Activated naive CD8-positive, alpha-beta T cell treated with anti-CD3 and anti-CD28 coated beads for 36 hours (primary cell): ENCODE measurements around the gene ATXN2L. TPM values are rescaled to one million over a fixed set of nuclear protein-coding genes. Genes with fewer than 3 reads are reported as not detected.
"Not testable (repeated sequence)": the region's sequence is repeated elsewhere in the genome, so short reads cannot be mapped to it uniquely, and the experiment has no call there.

Experiments
- DNase-seq: peaks from one replicate; pipeline ENCODE4 v3.0.0; 2021
- H3K27ac Mint-ChIP-seq: one replicate; pipeline ENCODE4 v1.8.0; 2022; ENCODE audit warnings: mild to moderate bottlenecking, moderate library complexity, mixed read lengths
- H3K27me3 Mint-ChIP-seq: one replicate; pipeline ENCODE4 v1.8.0; 2022; ENCODE audit warnings: mild to moderate bottlenecking, mixed read lengths
- H3K36me3 Mint-ChIP-seq: one replicate; pipeline ENCODE4 v1.8.0; 2021; ENCODE audit warnings: mild to moderate bottlenecking, mixed read lengths
- H3K4me1 Mint-ChIP-seq: one replicate; pipeline ENCODE4 v1.8.0; 2021; ENCODE audit warnings: mixed read lengths
- H3K4me3 Mint-ChIP-seq: one replicate; pipeline ENCODE4 v1.8.0; 2022; ENCODE audit warnings: mild to moderate bottlenecking, moderate library complexity, mixed read lengths
- H3K9me3 Mint-ChIP-seq: one replicate; pipeline ENCODE4 v1.8.0; 2022; ENCODE audit warnings: mixed read lengths
- total RNA-seq, 2 experiments: library from RNA; stranded (reverse); gene quantifications; one replicate each; pipeline ENCODE4 v1.2.3, GENCODE V29; 2021

The ATXN2L gene
- total RNA-seq, 2 experiments from 2014 or later: 296 to 308 TPM

GRCh38 chr16:28874406-28874805 is 51.6 kb downstream of the ATXN2L start:
- Mint-ChIP-seq H3K36me3 (peaks cover 4% of the 10 kb centered on the region), H3K4me1 (peaks cover 19% of the 10 kb centered on the region), H3K4me3 (no peak overlapping the region), H3K27me3 (no peaks in the 10 kb centered on the region), H3K9me3 (no peaks in the 10 kb centered on the region), H3K27ac (no peak overlapping the region)
- no peak for DNase-seq

- no peaks in the 10 kb centered on the region for H3K9me3 Mint-ChIP-seq
These were observed 52.6 kb downstream of the ATXN2L start for GRCh38 chr16:28875134-28876018.

DNA sequence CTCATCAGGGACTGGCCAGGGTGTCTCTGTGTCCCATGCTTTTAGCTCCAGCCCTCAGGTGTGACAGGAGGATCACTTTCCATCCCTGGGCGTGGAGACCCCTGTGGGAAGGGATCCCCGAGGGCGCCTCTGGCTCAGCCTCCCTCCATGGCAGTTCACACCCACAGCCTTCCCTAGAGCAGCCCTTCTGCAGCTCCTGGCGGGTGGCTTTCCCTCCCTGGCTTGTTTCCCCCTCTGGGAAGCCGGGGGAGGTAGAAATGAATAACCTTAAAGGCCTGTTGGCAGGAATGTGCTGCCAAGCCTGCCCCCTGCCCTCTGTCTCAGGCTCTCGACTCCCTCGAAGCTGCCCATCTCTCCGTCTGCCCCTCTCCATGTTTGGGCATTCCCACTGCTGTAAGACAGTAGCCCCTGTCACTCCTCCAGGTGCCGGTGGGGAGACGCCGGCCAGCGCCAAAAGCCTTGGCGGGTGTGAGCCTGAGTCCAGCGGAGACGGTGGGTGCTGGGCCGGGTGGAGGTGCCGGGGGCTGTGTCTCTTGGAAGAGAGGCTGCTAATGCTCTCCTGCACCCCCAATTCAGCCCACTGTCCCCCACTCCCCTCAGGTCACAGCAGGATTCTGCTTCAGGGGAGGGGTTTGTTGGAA is 53.3 kb downstream of the ATXN2L start:
- H3K27me3 Mint-ChIP-seq: peaks cover 7% of the 10 kb centered on the region
- H3K36me3 Mint-ChIP-seq: peaks cover 2% of the 10 kb centered on the region
- DNase-seq: no peak
- no peaks in the 10 kb centered on the region for H3K9me3 Mint-ChIP-seq
- H3K27ac Mint-ChIP-seq: no peak overlapping the region
- no peak overlapping the region for H3K4me3 Mint-ChIP-seq
- peaks cover 25% of the 10 kb centered on the region for H3K4me1 Mint-ChIP-seq

More at GRCh38 chr16:28875134-28876018, 52.6 kb downstream of the ATXN2L start:
- Mint-ChIP-seq H3K4me1 (peaks cover 20% of the 10 kb centered on the region), H3K27me3 (no peaks in the 10 kb centered on the region), H3K4me3 (no peak overlapping the region), H3K36me3 (peaks cover 2% of the 10 kb centered on the region), H3K27ac (no peak overlapping the region)
- no peak for DNase-seq

- peaks cover 12% of the 10 kb centered on the region for H3K27me3 Mint-ChIP-seq
- H3K4me3 Mint-ChIP-seq: no peak overlapping the region
- no peak for DNase-seq
- peaks cover 4% of the 10 kb centered on the region for H3K36me3 Mint-ChIP-seq
- peaks cover 27% of the 10 kb centered on the region for H3K4me1 Mint-ChIP-seq
- no peaks in the 10 kb centered on the region for H3K9me3 Mint-ChIP-seq
- no peak overlapping the region for H3K27ac Mint-ChIP-seq
These were observed 54.3 kb downstream of the ATXN2L start for GRCh38 chr16:28876973-28877654.

- peaks cover 4% of the 10 kb centered on the region for H3K36me3 Mint-ChIP-seq
- H3K9me3 Mint-ChIP-seq: no peaks in the 10 kb centered on the region
- peaks cover 27% of the 10 kb centered on the region for H3K4me1 Mint-ChIP-seq
- H3K27me3 Mint-ChIP-seq: peaks cover 15% of the 10 kb centered on the region
- H3K4me3 Mint-ChIP-seq: peak overlapping the region; percentile 22
- DNase-seq: no peak
- no peak overlapping the region for H3K27ac Mint-ChIP-seq
These were observed 54.8 kb downstream of the ATXN2L start for GRCh38 chr16:28877655-28878000.

DNA sequence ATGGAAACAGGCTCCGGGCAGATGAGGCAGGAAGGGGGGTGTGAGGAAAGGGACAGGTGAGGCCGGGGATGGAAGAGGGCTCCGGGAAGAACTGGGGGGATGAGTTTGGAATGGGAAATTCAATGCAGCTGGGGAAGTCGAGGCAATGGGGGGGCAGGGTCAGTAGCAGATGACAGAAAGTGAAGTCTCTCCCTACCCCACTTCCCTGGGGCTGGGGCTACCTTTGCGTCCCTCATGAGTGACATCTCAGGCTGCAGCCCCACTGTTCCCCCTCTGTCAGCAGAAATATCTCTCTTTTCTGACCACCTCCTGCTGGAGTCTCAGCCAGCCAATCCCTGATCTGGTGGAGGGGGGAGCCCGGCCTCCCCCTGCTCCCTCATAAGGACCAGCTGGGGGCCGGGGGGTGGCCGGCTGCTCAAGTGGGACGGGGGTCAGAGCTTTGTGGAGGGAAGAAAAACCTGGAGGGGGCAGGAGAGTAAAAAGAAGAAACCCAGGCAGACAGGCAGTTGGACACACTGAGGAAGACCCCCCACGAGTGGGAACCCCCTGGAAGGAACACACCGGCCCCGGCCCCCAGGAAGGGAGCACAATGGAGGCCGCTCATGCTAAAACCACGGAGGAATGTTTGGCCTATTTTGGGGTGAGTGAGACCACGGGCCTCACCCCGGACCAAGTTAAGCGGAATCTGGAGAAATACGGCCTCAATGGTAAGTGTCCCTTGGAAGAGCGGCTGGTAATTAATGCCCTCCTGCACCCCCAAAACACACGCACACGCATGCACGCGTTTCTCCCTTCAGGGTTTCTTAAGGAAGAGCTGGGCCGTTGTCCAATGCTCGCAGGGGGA is 55.5 kb downstream of the ATXN2L start, which contains the start of gene ATP2A1:
Gene ATP2A1 (plus strand): TSS at position 406 of the 844 bp plus-strand sequence. CDS start 184 bp downstream, at position 590.
- Mint-ChIP-seq H3K27me3 (peaks cover 15% of the 10 kb centered on the region), H3K4me3 (peak within 1 kb of the TSS; percentile 88), H3K27ac (no peak within 1 kb of the TSS), H3K36me3 (peaks cover 2% of the 10 kb centered on the region), H3K9me3 (no peaks in the 10 kb centered on the region), H3K4me1 (peaks cover 27% of the 10 kb centered on the region)
- no peak for DNase-seq

DNA sequence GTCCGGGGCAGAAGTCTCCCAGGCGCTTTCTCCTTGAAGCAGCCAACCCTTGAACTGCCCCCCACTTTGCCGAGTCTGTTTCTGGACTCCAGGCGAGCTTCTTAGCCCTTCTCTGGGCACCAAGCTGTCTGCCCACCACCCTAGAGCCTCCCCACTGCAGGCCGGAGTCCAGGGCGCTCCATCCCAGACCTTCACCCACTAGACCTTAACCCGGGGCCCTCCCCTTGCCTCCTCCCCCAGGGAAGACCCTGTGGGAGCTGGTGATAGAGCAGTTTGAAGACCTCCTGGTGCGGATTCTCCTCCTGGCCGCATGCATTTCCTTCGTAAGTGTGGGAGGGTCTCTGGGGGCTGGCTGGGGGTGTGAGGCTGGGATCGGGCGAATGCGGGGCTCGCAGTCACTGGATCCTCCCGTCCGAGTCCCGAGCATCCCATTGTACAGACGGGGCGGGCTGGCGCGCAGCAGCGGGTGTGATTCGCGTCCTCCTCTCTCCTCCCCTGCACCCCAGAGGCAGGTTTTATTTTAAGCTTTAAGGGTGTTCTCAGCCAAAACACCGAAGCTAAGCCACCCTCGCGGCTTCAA is 56.6 kb downstream of the ATXN2L start:
- peaks cover 2% of the 10 kb centered on the region for H3K36me3 Mint-ChIP-seq
- peaks cover 27% of the 10 kb centered on the region for H3K4me1 Mint-ChIP-seq
- peaks cover 15% of the 10 kb centered on the region for H3K27me3 Mint-ChIP-seq
- no peaks in the 10 kb centered on the region for H3K9me3 Mint-ChIP-seq
- no peak for DNase-seq
- peak overlapping the region; percentile 88 for H3K4me3 Mint-ChIP-seq
- peak overlapping the region; percentile 54 for H3K27ac Mint-ChIP-seq

DNA sequence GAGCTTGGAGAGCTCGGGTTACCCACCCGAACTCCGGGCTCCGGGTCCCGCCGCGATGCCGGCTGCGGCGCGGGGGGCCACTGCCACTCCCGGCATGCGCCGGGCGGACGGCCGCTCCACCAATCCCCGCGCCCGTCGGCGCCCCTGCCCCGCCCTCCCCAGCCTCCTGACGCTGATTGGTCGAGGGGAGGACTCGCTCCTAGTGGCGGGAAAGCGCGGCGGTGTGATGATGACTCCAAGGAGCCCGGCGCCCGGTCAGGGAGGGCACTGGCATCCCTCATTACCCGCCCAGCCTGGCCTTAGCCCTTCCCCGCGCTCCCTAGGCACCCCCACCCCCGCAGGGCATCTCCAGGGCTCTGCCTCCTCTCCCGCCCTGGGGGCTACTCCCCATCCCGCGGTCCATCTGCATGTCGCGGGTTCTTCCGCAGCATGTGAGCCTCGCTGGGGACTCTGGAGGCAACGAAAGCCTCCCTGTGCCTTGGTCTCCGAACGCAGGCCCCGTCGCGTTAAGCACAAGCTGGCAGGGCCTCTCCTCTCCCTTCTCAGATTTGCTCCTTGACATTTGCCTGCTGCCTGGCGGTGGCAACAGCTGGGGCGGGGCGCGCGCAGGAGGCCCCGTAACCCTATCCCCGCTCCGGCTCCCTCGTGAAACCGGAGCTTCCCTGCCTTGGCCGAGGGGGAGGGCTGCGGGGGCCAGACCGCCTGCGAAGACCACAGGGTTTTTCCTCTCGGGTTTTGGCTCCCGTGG is 57.2 kb downstream of the ATXN2L start:
- Mint-ChIP-seq H3K9me3 (no peaks in the 10 kb centered on the region), H3K4me3 (peak overlapping the region; percentile 88), H3K4me1 (peaks cover 27% of the 10 kb centered on the region), H3K27me3 (peaks cover 15% of the 10 kb centered on the region), H3K36me3 (peaks cover 2% of the 10 kb centered on the region), H3K27ac (peak overlapping the region; percentile 65)
- DNase-seq: peak; percentile 88

- no peaks in the 10 kb centered on the region for H3K9me3 Mint-ChIP-seq
- H3K4me3 Mint-ChIP-seq: peak overlapping the region; percentile 6
- no peak overlapping the region for H3K27ac Mint-ChIP-seq
- H3K36me3 Mint-ChIP-seq: peaks cover 2% of the 10 kb centered on the region
- H3K4me1 Mint-ChIP-seq: peaks cover 27% of the 10 kb centered on the region
- peaks cover 15% of the 10 kb centered on the region for H3K27me3 Mint-ChIP-seq
- no peak for DNase-seq
These were observed 57.8 kb downstream of the ATXN2L start for GRCh38 chr16:28880589-28880915.

GRCh38 chr16:28880955-28881354 is 58.2 kb downstream of the ATXN2L start:
- H3K27ac Mint-ChIP-seq: no peak overlapping the region
- DNase-seq: no peak
- H3K4me3 Mint-ChIP-seq: peak overlapping the region; percentile 6
- peaks cover 15% of the 10 kb centered on the region for H3K27me3 Mint-ChIP-seq
- peaks cover 2% of the 10 kb centered on the region for H3K36me3 Mint-ChIP-seq
- peaks cover 27% of the 10 kb centered on the region for H3K4me1 Mint-ChIP-seq
- no peaks in the 10 kb centered on the region for H3K9me3 Mint-ChIP-seq

GRCh38 chr16:28881565-28881964 is 58.8 kb downstream of the ATXN2L start:
- not testable (repeated sequence) for H3K36me3 Mint-ChIP-seq, H3K9me3 Mint-ChIP-seq, DNase-seq, H3K27ac Mint-ChIP-seq, H3K4me3 Mint-ChIP-seq
- Mint-ChIP-seq H3K27me3 (peaks cover 15% of the 10 kb centered on the region), H3K4me1 (peaks cover 27% of the 10 kb centered on the region)

GRCh38 chr16:28882551-28883160 is 59.9 kb downstream of the ATXN2L start:
- Mint-ChIP-seq H3K4me1 (peaks cover 22% of the 10 kb centered on the region), H3K9me3 (no peaks in the 10 kb centered on the region), H3K36me3 (peaks cover 2% of the 10 kb centered on the region), H3K27ac (no peak overlapping the region), H3K4me3 (no peak overlapping the region), H3K27me3 (peaks cover 15% of the 10 kb centered on the region)
- DNase-seq: no peak

DNA sequence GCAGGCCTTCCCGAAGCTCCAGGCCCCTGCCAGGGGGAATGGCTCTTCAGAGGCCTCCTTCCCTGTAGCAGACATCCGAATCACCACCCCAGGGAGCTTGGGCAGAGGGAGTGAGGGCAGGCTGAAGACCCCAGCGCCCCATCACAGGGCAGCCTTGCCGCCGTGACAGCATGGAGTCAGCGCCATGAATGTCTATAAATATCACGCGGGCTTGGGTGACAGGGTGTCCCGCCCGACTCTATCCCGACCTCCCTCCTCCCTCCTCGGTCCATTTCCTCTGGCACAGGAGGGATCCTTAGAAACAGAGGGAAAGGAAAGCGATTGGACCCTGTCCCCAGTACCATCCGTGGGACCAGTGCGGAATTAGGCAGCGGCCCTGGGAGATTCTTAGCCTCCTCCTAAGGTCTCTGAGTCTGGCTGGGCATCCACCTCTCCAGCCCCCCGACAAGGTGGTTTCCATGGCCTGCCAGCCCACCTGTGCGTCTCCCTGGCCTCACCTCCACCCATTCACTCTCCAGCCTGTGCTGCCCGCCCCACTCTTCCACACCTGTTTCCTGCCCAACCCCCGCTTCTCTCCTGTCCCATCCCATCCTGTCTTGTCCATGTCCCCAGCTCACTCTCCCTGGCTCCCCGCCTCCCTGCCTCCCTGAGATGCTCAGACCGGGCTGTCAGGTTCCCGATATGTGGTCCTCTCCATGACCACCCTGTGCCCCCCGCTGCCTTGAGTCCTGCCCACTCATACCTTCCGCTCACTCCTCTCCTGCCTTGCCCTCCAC is 60.6 kb downstream of the ATXN2L start:
- Mint-ChIP-seq H3K36me3 (peaks cover 2% of the 10 kb centered on the region), H3K27ac (no peak overlapping the region), H3K27me3 (peaks cover 15% of the 10 kb centered on the region), H3K9me3 (no peaks in the 10 kb centered on the region), H3K4me1 (peaks cover 17% of the 10 kb centered on the region), H3K4me3 (no peak overlapping the region)
- DNase-seq: no peak
